Osteocyte (in vitro differentiated cells): ENCODE results near the gene MAP3K10. TPM values are rescaled to one million over a fixed set of nuclear protein-coding genes. Genes with fewer than 3 reads are reported as not detected.

Experiments used
- DNase-seq: peaks from one replicate; pipeline ENCODE4 v3.0.0; 2021; ENCODE audit warnings: mixed read lengths; ENCODE audit not compliant: unreplicated experiment; ENCODE audit errors: extremely low spot score
- H3K27ac Mint-ChIP-seq: one replicate; pipeline ENCODE4 v1.8.0; 2021; ENCODE audit warnings: mild to moderate bottlenecking, mixed read lengths; ENCODE audit not compliant: unreplicated experiment
- H3K27me3 Mint-ChIP-seq: one replicate; pipeline ENCODE4 v1.8.0; 2021; ENCODE audit warnings: mixed read lengths; ENCODE audit not compliant: unreplicated experiment
- H3K36me3 Mint-ChIP-seq: one replicate; pipeline ENCODE4 v1.8.0; 2021; ENCODE audit warnings: mixed read lengths; ENCODE audit not compliant: unreplicated experiment
- H3K4me1 Mint-ChIP-seq: one replicate; pipeline ENCODE4 v1.8.0; 2021; ENCODE audit warnings: mixed read lengths; ENCODE audit not compliant: unreplicated experiment
- H3K4me3 Mint-ChIP-seq: one replicate; pipeline ENCODE4 v1.8.0; 2021; ENCODE audit warnings: mild to moderate bottlenecking, moderate library complexity, mixed read lengths; ENCODE audit not compliant: unreplicated experiment
- H3K9me3 Mint-ChIP-seq: one replicate; pipeline ENCODE4 v1.8.0; 2021; ENCODE audit warnings: mixed read lengths; ENCODE audit not compliant: unreplicated experiment
- total RNA-seq: library from RNA; stranded (reverse); gene quantifications from 2 replicates; pipeline ENCODE4 v1.2.1, GENCODE V29; 2021
- TF ChIP-seq, protein P1 (sequence below): fragments of 200-600 bp; sonication (generic); IDR thresholded peaks from 2 replicates; pipeline ENCODE4 v1.5.0; 2021; ENCODE audit warnings: antibody characterized with exemption, mild to moderate bottlenecking, moderate library complexity

The MAP3K10 gene
- total RNA-seq, 1 donor from 2014 or later = 24.2 TPM

DNA sequence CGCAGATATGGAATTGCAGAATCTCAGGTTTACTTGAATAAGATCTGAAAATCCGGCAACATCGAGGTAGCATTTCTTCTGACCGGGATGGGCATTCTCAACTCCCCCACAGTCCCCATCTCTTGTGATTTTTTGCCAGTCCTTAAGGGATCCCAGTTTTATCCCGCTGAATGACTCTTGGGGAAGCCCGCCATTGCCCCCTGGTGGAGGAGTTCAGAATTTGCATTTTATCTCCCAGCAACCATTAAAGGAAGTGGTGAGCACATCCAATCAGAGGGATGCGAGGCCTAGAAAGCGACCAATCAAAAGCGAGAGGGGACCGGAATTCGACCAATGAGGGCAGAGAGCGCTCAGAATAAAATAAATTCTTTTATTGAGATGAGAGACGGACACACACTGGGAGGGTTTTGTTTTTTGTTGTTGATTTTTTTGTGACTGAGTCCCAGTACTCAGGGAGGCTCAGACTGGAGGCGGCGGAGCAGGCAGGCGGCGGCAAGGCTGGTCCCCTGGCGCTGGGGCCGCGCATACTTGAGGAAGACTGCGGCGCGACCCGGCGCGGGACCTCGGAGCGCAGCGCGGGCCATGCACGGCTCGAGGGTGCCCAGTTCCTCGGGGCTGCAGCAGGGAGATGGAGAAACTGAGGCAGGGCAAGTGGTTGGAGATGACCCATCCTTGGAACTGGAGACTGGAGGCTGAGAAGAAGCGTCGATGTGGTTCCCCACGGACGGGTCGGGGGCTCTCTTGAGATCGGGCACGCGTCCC lies 30.8 kb downstream of the MAP3K10 start:
- peak; percentile 93 for DNase-seq
- TF ChIP-seq, protein P1, sequence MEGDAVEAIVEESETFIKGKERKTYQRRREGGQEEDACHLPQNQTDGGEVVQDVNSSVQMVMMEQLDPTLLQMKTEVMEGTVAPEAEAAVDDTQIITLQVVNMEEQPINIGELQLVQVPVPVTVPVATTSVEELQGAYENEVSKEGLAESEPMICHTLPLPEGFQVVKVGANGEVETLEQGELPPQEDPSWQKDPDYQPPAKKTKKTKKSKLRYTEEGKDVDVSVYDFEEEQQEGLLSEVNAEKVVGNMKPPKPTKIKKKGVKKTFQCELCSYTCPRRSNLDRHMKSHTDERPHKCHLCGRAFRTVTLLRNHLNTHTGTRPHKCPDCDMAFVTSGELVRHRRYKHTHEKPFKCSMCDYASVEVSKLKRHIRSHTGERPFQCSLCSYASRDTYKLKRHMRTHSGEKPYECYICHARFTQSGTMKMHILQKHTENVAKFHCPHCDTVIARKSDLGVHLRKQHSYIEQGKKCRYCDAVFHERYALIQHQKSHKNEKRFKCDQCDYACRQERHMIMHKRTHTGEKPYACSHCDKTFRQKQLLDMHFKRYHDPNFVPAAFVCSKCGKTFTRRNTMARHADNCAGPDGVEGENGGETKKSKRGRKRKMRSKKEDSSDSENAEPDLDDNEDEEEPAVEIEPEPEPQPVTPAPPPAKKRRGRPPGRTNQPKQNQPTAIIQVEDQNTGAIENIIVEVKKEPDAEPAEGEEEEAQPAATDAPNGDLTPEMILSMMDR = peak; percentile 83
- H3K4me1 Mint-ChIP-seq = peaks cover 19% of the 10 kb centered on the region
- H3K27me3 Mint-ChIP-seq = peaks cover 2% of the 10 kb centered on the region
- no peaks in the 10 kb centered on the region for H3K36me3 Mint-ChIP-seq
- H3K4me3 Mint-ChIP-seq = no peak overlapping the region
- H3K9me3 Mint-ChIP-seq = peaks cover 4% of the 10 kb centered on the region
- H3K27ac Mint-ChIP-seq = no peak overlapping the region

DNA sequence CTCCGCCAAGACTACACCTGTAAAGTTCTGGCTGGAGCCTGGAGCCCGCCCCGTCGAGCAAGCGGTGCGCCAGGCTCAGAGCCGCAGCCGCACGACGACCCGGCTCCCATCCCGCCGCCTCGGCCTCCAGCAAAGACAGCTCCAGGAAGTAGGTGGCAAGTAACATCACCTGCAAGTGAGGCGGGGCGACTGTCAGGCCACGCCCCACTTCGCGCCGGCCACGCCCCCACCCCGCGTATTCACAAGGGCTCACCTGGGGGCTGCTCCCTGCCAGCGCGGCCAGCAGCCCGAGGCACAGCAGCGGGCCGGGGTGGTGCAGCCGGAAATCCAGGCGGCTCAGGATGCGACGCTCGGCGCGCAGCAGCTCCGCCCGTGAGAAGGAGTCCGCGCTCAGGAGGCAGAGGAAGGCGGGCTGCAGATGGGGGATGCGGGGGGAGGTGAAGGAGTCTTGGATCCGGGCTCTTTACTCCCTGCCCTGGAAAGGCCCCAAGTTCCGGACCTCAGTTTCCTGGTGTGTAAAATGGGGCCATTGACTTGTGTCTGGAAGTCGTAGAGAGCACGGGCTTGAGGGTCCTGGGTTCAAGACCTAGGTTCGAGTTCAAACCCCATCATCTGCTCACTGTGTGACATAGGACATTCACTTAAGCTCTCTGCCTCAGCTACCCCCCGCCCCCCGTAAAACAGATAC lies 32.1 kb downstream of the MAP3K10 start:
- H3K36me3 Mint-ChIP-seq = no peaks in the 10 kb centered on the region
- peaks cover 18% of the 10 kb centered on the region for H3K4me1 Mint-ChIP-seq
- no peaks in the 10 kb centered on the region for H3K27me3 Mint-ChIP-seq
- H3K27ac Mint-ChIP-seq = no peak overlapping the region
- H3K9me3 Mint-ChIP-seq = peaks cover 4% of the 10 kb centered on the region
- DNase-seq = peak; percentile 82
- H3K4me3 Mint-ChIP-seq = no peak overlapping the region
- TF ChIP-seq, protein P1 = no peak

DNA sequence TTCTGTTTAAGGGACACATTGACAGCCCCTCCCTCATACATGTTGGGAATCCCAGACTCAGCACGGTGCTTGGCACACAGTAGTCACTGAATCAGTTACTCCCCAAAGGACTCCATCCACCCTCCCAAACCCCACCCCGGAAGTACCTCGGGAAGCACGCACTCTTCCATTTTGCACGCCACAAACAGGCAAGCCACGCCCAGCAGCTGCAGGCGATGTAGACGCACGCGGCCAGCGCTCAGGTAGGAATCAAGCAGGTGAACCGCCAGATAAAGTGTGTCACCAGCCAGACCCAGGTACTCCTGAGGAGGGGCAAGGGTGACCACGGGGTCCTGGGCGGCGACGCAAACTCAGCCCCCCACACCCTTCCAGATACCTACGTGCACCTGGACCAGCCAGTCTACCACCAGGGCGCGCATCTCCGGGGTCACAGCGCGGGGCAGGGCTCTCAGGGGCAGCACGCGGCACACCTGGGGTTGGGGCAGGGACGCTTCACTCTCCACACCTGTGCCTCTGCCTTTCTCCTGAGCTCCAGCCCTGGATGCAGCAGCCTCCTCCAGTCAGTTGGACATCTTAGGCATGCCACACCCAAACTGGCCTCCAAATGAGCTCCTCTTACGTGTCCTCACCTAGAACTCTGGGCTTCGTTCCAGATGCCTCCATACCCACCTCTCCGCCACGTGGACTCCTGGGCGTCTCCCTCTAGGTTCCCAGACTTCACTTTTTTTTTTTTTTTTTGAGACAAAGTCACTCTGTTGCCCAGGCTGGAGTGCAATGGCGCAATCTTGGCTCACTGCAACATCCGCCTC lies 33.3 kb downstream of the MAP3K10 start:
- peaks cover 4% of the 10 kb centered on the region for H3K9me3 Mint-ChIP-seq
- peaks cover 15% of the 10 kb centered on the region for H3K4me1 Mint-ChIP-seq
- no peaks in the 10 kb centered on the region for H3K27me3 Mint-ChIP-seq
- no peaks in the 10 kb centered on the region for H3K36me3 Mint-ChIP-seq
- DNase-seq = peak; percentile 81
- no peak overlapping the region for H3K4me3 Mint-ChIP-seq
- no peak overlapping the region for H3K27ac Mint-ChIP-seq
- TF ChIP-seq, protein P1 = no peak

DNA sequence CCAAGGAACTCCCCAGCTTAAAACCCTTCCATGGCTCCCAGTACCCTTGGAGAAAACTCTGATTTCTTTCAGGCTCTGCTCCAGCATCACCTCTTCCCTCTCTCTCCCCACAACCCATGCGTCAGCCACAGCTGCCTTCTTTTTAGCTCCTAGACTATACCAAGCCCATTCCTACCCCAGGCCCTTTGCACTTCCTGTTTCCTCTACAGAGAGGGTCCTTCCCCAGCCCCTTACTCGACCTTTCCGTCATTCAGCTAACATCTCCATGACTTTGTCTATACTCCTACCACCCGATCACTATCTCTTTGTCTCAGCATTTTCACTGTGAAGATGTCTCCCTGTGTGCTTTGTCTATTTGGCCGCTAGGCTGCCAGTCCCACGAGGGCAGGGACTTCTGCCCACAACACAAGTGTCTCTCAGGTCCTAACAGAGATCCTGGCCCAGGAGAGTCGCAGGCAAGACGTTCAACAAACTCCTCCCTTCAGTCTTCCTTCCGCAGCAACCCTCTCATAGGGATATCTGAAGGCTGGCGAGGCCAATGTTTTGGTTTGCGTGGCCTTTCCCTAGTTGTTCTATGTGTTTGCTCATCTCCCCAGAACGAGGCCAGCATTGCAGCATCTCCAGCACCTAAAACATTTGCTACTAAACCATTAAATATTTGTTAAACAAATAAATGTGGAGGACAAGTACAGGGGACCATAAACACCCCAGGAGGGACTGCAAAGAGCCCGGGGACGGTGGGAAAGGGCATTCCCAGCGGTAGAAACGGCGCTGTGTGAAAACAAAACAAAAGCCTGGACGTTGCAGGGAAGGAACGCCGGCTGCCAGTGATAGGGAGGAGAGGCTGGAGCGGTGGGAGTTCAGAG lies 34.4 kb downstream of the MAP3K10 start:
- TF ChIP-seq, protein P1 = no peak
- Mint-ChIP-seq H3K4me3 (no peak overlapping the region), H3K27me3 (no peaks in the 10 kb centered on the region), H3K9me3 (peaks cover 4% of the 10 kb centered on the region), H3K4me1 (peaks cover 21% of the 10 kb centered on the region), H3K27ac (no peak overlapping the region), H3K36me3 (no peaks in the 10 kb centered on the region)
- DNase-seq = no peak
